Stimulated activated naive CD8-positive, alpha-beta T cell treated with anti-CD3 and anti-CD28 coated beads, Interleukin-15, amount 100 ng/mL, for 72 hours (primary cell): Measurements from ENCODE around the gene MEOX1.

Experiments
- ATAC-seq: fragments of 150-1000 bp; cut with Tn5 transposase; 2 replicates; pipeline ENCODE4 v1.10.0; 2021; ENCODE audit warnings: mild to moderate bottlenecking, moderate library complexity
- DNase-seq, 2 donors: peaks; one replicate each; pipeline ENCODE4 v3.0.0; 2021 to 2022
- H3K27ac Mint-ChIP-seq, 2 donors: one replicate each; pipeline ENCODE4 v1.8.0; 2022; ENCODE audit warnings: mild to moderate bottlenecking in 2 of 2, mixed read lengths in 2 of 2, moderate library complexity in 2 of 2
- H3K27me3 Mint-ChIP-seq: one replicate; pipeline ENCODE4 v1.8.0; 2022; ENCODE audit warnings: mixed read lengths
- H3K4me1 Mint-ChIP-seq: one replicate; pipeline ENCODE4 v1.8.0; 2022; ENCODE audit warnings: mild to moderate bottlenecking, mixed read lengths
- H3K4me3 Mint-ChIP-seq, 2 donors: one replicate each; pipeline ENCODE4 v1.8.0; 2022; ENCODE audit warnings: mild to moderate bottlenecking in 2 of 2, mixed read lengths in 2 of 2, moderate library complexity in 1 of 2
- H3K9me3 Mint-ChIP-seq, 2 donors: one replicate each; pipeline ENCODE4 v1.8.0; 2022; ENCODE audit warnings: mixed read lengths in 2 of 2

MEOX1 gene

GRCh38 chr17:43669971-43670644 is 8.4 kb upstream of the MEOX1 start:
- no peak overlapping the region for H3K4me3 Mint-ChIP-seq
- DNase-seq (no peak), ATAC-seq (peak; percentile 32)
- no peaks in the 10 kb centered on the region for H3K9me3 Mint-ChIP-seq
- peak overlapping the region in 1 of 2 donors; percentile 61 for H3K27ac Mint-ChIP-seq
- H3K27me3 Mint-ChIP-seq: peaks cover 19% of the 10 kb centered on the region
- peaks cover 18% of the 10 kb centered on the region for H3K4me1 Mint-ChIP-seq

GRCh38 chr17:43667947-43668348 is 6.2 kb upstream of the MEOX1 start:
- H3K27ac Mint-ChIP-seq: no peak overlapping the region
- peaks cover 25% of the 10 kb centered on the region for H3K27me3 Mint-ChIP-seq
- no peaks in the 10 kb centered on the region for H3K9me3 Mint-ChIP-seq
- DNase-seq (no peak), ATAC-seq (peak; percentile 88)
- peaks cover 16% of the 10 kb centered on the region for H3K4me1 Mint-ChIP-seq
- no peak overlapping the region for H3K4me3 Mint-ChIP-seq

- no peak for ATAC-seq
- H3K9me3 Mint-ChIP-seq: no peaks in the 10 kb centered on the region
- peaks cover 30% of the 10 kb centered on the region for H3K27me3 Mint-ChIP-seq
- peaks cover 20% of the 10 kb centered on the region for H3K4me1 Mint-ChIP-seq
- no peak for DNase-seq
- H3K27ac Mint-ChIP-seq: no peak overlapping the region
- no peak overlapping the region for H3K4me3 Mint-ChIP-seq
Measured at GRCh38 chr17:43667506-43667905, 5.8 kb upstream of the MEOX1 start.

- Mint-ChIP-seq H3K4me1 (peaks cover 37% of the 10 kb centered on the region), H3K9me3 (no peaks in the 10 kb centered on the region), H3K27me3 (peaks cover 42% of the 10 kb centered on the region), H3K27ac (no peak overlapping the region), H3K4me3 (no peak overlapping the region)
- DNase-seq (no peak), ATAC-seq (no peak)
Measured at GRCh38 chr17:43665937-43666236, 4.2 kb upstream of the MEOX1 start.

- Mint-ChIP-seq H3K9me3 (no peaks in the 10 kb centered on the region), H3K4me3 (no peak overlapping the region), H3K27me3 (peaks cover 48% of the 10 kb centered on the region), H3K4me1 (peaks cover 40% of the 10 kb centered on the region), H3K27ac (peak overlapping the region in 1 of 2 donors; percentile 37)
- ATAC-seq: no peak
- no peak for DNase-seq
Measured at GRCh38 chr17:43665084-43665936, 3.6 kb upstream of the MEOX1 start.

- Mint-ChIP-seq H3K27ac (peak overlapping the region in 1 of 2 donors; percentile 7), H3K4me3 (no peak overlapping the region), H3K4me1 (peaks cover 38% of the 10 kb centered on the region), H3K9me3 (no peaks in the 10 kb centered on the region), H3K27me3 (peaks cover 50% of the 10 kb centered on the region)
- DNase-seq (no peak), ATAC-seq (no peak)
Measured at GRCh38 chr17:43664096-43664495, 2.4 kb upstream of the MEOX1 start.

GRCh38 chr17:43663383-43663782 is 1.7 kb upstream of the MEOX1 start:
- ATAC-seq (no peak), DNase-seq (no peak)
- Mint-ChIP-seq H3K27me3 (peaks cover 50% of the 10 kb centered on the region), H3K4me3 (no peak overlapping the region), H3K9me3 (no peaks in the 10 kb centered on the region), H3K27ac (no peak overlapping the region), H3K4me1 (peaks cover 38% of the 10 kb centered on the region)

GRCh38 chr17:43662413-43663141 is 855 bp upstream of the MEOX1 start:
- Mint-ChIP-seq H3K4me3 (peak overlapping the region in 1 of 2 donors; percentile 75), H3K9me3 (no peaks in the 10 kb centered on the region), H3K4me1 (peaks cover 38% of the 10 kb centered on the region), H3K27ac (peak overlapping the region in 1 of 2 donors; percentile 45), H3K27me3 (peaks cover 50% of the 10 kb centered on the region)
- ATAC-seq: peak; percentile 39
- no peak for DNase-seq

- H3K4me3 Mint-ChIP-seq: peak overlapping the region in 1 of 2 donors; percentile 75
- DNase-seq (no peak), ATAC-seq (no peak)
- H3K4me1 Mint-ChIP-seq: peaks cover 54% of the 10 kb centered on the region
- H3K27ac Mint-ChIP-seq: peak overlapping the region; percentile 1 to 80
- H3K9me3 Mint-ChIP-seq: no peaks in the 10 kb centered on the region
- peaks cover 50% of the 10 kb centered on the region for H3K27me3 Mint-ChIP-seq
Measured at GRCh38 chr17:43660816-43661493, 767 bp downstream of the MEOX1 start.

GRCh38 chr17:43659823-43660617 is 1.7 kb downstream of the MEOX1 start:
- no peaks in the 10 kb centered on the region for H3K9me3 Mint-ChIP-seq
- no peak for ATAC-seq
- no peak overlapping the region for H3K4me3 Mint-ChIP-seq
- no peak for DNase-seq
- H3K27me3 Mint-ChIP-seq: peaks cover 42% of the 10 kb centered on the region
- peaks cover 59% of the 10 kb centered on the region for H3K4me1 Mint-ChIP-seq
- H3K27ac Mint-ChIP-seq: no peak overlapping the region

- ATAC-seq (no peak), DNase-seq (no peak)
- peaks cover 37% of the 10 kb centered on the region for H3K27me3 Mint-ChIP-seq
- no peak overlapping the region for H3K27ac Mint-ChIP-seq
- H3K9me3 Mint-ChIP-seq: no peaks in the 10 kb centered on the region
- peaks cover 59% of the 10 kb centered on the region for H3K4me1 Mint-ChIP-seq
- no peak overlapping the region for H3K4me3 Mint-ChIP-seq
Measured at GRCh38 chr17:43658900-43659299, 2.8 kb downstream of the MEOX1 start.

- Mint-ChIP-seq H3K4me1 (peaks cover 33% of the 10 kb centered on the region), H3K27ac (no peak overlapping the region), H3K27me3 (peaks cover 14% of the 10 kb centered on the region), H3K4me3 (peak overlapping the region in 1 of 2 donors; percentile 34), H3K9me3 (no peaks in the 10 kb centered on the region)
- no peak for ATAC-seq
- DNase-seq: no peak
Measured at GRCh38 chr17:43655693-43656255, 5.9 kb downstream of the MEOX1 start.

- Mint-ChIP-seq H3K4me1 (peaks cover 17% of the 10 kb centered on the region), H3K4me3 (no peak overlapping the region), H3K27ac (no peak overlapping the region), H3K9me3 (no peaks in the 10 kb centered on the region), H3K27me3 (peaks cover 20% of the 10 kb centered on the region)
- DNase-seq: no peak
- no peak for ATAC-seq
Measured at GRCh38 chr17:43652124-43652480, 9.6 kb downstream of the MEOX1 start.

GRCh38 chr17:43650471-43650870 is 11.3 kb downstream of the MEOX1 start:
- peaks cover 32% of the 10 kb centered on the region for H3K27me3 Mint-ChIP-seq
- ATAC-seq (no peak), DNase-seq (no peak)
- H3K9me3 Mint-ChIP-seq: no peaks in the 10 kb centered on the region
- peaks cover under 1% of the 10 kb centered on the region for H3K4me1 Mint-ChIP-seq
- H3K4me3 Mint-ChIP-seq: no peak overlapping the region
- H3K27ac Mint-ChIP-seq: no peak overlapping the region
